ENCODE data around the gene KLF3.

KLF3 gene

GRCh38 chr4:38683276-38683675 is 19.3 kb downstream of the KLF3 start:
- Histone ChIP-seq H2AFZ (ENCODE audit: low read length) (no peak overlapping the region), H3K9me3 (replicated peaks; ENCODE audit: insufficient read depth, low read length) (no peaks in the 10 kb centered on the region), H4K20me1 (ENCODE audit: insufficient read depth, low read length) (peaks cover 9% of the 10 kb centered on the region; the same call in 1 of the 2 replicates), H3K27ac (ENCODE audit: low read length) (no peak overlapping the region), H3K4me3 (ENCODE audit: low read length) (no peak overlapping the region), H3K4me2 (ENCODE audit: low read depth, low read length) (no peak overlapping the region), H3K4me1 (ENCODE audit: low read length) (0 out of 2 replicates have a peak, but pooled peaks cover 4% of the 10 kb centered on the region), H3F3A (ENCODE audit: insufficient read depth, low read length) (0 out of 2 replicates have a peak, but pooled peaks cover 3% of the 10 kb centered on the region), H3K36me3 (replicated peaks; ENCODE audit: insufficient read depth, low read length) (0 out of 2 replicates have a peak, but pooled peaks cover under 1% of the 10 kb centered on the region), H3K9me2 (replicated peaks; ENCODE audit: insufficient read depth, low read length) (no peaks in the 10 kb centered on the region), H3K9ac (ENCODE audit: low read length) (no peak overlapping the region), H3K79me2 (ENCODE audit: low read length) (peaks cover 99% of the 10 kb centered on the region), H3K27me3 (replicated peaks; ENCODE audit: insufficient read depth, low read length) (no peaks in the 10 kb centered on the region)
- TF ChIP-seq EZH2 (optimal IDR thresholded peaks at IDR 0.05; ENCODE audit: low read depth, low read length) (no peak), EZH2phosphoT487 (IDR thresholded peaks at IDR 0.05; ENCODE audit: low read length) (no peak)
- TF ChIP-seq, protein P1, sequence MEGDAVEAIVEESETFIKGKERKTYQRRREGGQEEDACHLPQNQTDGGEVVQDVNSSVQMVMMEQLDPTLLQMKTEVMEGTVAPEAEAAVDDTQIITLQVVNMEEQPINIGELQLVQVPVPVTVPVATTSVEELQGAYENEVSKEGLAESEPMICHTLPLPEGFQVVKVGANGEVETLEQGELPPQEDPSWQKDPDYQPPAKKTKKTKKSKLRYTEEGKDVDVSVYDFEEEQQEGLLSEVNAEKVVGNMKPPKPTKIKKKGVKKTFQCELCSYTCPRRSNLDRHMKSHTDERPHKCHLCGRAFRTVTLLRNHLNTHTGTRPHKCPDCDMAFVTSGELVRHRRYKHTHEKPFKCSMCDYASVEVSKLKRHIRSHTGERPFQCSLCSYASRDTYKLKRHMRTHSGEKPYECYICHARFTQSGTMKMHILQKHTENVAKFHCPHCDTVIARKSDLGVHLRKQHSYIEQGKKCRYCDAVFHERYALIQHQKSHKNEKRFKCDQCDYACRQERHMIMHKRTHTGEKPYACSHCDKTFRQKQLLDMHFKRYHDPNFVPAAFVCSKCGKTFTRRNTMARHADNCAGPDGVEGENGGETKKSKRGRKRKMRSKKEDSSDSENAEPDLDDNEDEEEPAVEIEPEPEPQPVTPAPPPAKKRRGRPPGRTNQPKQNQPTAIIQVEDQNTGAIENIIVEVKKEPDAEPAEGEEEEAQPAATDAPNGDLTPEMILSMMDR (IDR thresholded peaks at IDR 0.05; ENCODE audit: low read length), result no peak
- DNase-seq, result no peak

GRCh38 chr4:38684271-38684670 is 20.3 kb downstream of the KLF3 start:
- H3K27ac ChIP-seq (ENCODE audit: low read length), result no peak overlapping the region
- no peaks in the 10 kb centered on the region for H3K9me3 ChIP-seq (replicated peaks; ENCODE audit: insufficient read depth, low read length)
- TF ChIP-seq EZH2 (optimal IDR thresholded peaks at IDR 0.05; ENCODE audit: low read depth, low read length), result no peak
- TF ChIP-seq, protein P1 (IDR thresholded peaks at IDR 0.05; ENCODE audit: low read length), result no peak
- no peak for TF ChIP-seq EZH2phosphoT487 (IDR thresholded peaks at IDR 0.05; ENCODE audit: low read length)
- no peak overlapping the region for H2AFZ ChIP-seq (ENCODE audit: low read length)
- H3K36me3 ChIP-seq (replicated peaks; ENCODE audit: insufficient read depth, low read length), result peaks cover 10% of the 10 kb centered on the region
- H3K4me2 ChIP-seq (ENCODE audit: low read depth, low read length), result no peak overlapping the region
- H3F3A ChIP-seq (ENCODE audit: insufficient read depth, low read length), result 0 out of 2 replicates have a peak, but pooled peaks cover 3% of the 10 kb centered on the region
- H3K9ac ChIP-seq (ENCODE audit: low read length), result no peak overlapping the region
- DNase-seq, result peak; percentile 39
- H4K20me1 ChIP-seq (ENCODE audit: insufficient read depth, low read length), result peaks cover 3% of the 10 kb centered on the region; the same call in 1 of the 2 replicates
- no peaks in the 10 kb centered on the region for H3K9me2 ChIP-seq (replicated peaks; ENCODE audit: insufficient read depth, low read length)
- H3K79me2 ChIP-seq (ENCODE audit: low read length), result peaks cover 97% of the 10 kb centered on the region
- no peaks in the 10 kb centered on the region for H3K27me3 ChIP-seq (replicated peaks; ENCODE audit: insufficient read depth, low read length)
- H3K4me1 ChIP-seq (ENCODE audit: low read length), result 0 out of 2 replicates have a peak, but pooled peaks cover 4% of the 10 kb centered on the region
- no peak overlapping the region for H3K4me3 ChIP-seq (ENCODE audit: low read length)

GRCh38 chr4:38684951-38685844 is 21.2 kb downstream of the KLF3 start:
- no peak overlapping the region for H3K4me3 ChIP-seq (ENCODE audit: low read length)
- no peaks in the 10 kb centered on the region for H3K27me3 ChIP-seq (replicated peaks; ENCODE audit: insufficient read depth, low read length)
- no peak for DNase-seq
- H3K4me1 ChIP-seq (ENCODE audit: low read length), result 0 out of 2 replicates have a peak, but pooled peaks cover 4% of the 10 kb centered on the region
- TF ChIP-seq EZH2 (optimal IDR thresholded peaks at IDR 0.05; ENCODE audit: low read depth, low read length), result no peak
- no peak for TF ChIP-seq EZH2phosphoT487 (IDR thresholded peaks at IDR 0.05; ENCODE audit: low read length)
- TF ChIP-seq, protein P1 (IDR thresholded peaks at IDR 0.05; ENCODE audit: low read length), result no peak
- H3K36me3 ChIP-seq (replicated peaks; ENCODE audit: insufficient read depth, low read length), result peaks cover 16% of the 10 kb centered on the region
- no peaks in the 10 kb centered on the region for H3K9me2 ChIP-seq (replicated peaks; ENCODE audit: insufficient read depth, low read length)
- no peak overlapping the region for H2AFZ ChIP-seq (ENCODE audit: low read length)
- H3K4me2 ChIP-seq (ENCODE audit: low read depth, low read length), result no peak overlapping the region
- H3F3A ChIP-seq (ENCODE audit: insufficient read depth, low read length), result 0 out of 2 replicates have a peak, but pooled peaks cover 3% of the 10 kb centered on the region
- peaks cover 3% of the 10 kb centered on the region; the same call in 1 of the 2 replicates for H4K20me1 ChIP-seq (ENCODE audit: insufficient read depth, low read length)
- no peaks in the 10 kb centered on the region for H3K9me3 ChIP-seq (replicated peaks; ENCODE audit: insufficient read depth, low read length)
- peaks cover 88% of the 10 kb centered on the region for H3K79me2 ChIP-seq (ENCODE audit: low read length)
- no peak overlapping the region for H3K9ac ChIP-seq (ENCODE audit: low read length)
- H3K27ac ChIP-seq (ENCODE audit: low read length), result no peak overlapping the region
